ENCODE data around the gene MAZ.

MAZ gene

DNA sequence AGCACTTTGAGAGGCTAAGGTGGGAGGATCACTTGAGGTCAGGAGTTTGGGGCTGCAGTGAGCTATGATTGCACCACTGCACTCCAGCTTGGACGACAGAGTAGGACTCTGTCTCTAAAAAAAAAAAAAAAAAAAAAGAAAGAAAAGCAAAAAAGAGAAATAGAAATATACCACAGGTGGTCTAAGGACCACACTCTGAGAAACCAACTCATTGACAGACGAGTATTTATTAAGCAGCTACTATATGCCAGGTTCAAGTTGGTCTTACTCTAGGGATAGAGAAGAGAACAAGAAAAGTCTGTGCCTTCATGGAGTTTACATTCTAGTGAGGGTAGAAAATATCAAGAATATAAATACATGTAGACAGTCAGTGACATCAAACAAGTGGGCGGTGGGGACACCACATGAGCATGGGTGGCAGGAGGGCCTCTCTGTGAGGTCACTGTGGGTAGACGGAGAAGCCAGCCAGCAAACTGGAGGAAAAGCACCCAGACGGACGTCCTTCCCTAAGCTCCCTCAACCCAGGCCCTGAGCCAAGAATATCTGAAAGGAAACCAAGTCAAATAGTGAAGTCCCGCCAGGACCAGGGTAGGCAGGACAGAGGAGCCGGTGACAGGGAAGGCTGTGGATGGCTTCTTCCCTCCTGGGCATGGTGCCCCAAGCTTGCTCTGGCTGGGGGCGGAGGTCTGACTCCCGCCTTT is 52.0 kb downstream of the MAZ start:
- DNase-seq, result no peak

GRCh38 chr16:29858974-29859373 is 52.6 kb downstream of the MAZ start:
- no peak for DNase-seq

- no peak for DNase-seq
Measured at GRCh38 chr16:29860218-29860617, 53.9 kb downstream of the MAZ start.
